HG02678 (cell line): ENCODE results near the gene PSMC3.

ENCODE experiments used
- ATAC-seq: cut with Tn5 transposase; IDR thresholded peaks from one replicate; pipeline ENCODE4 v1.9.1; 2021; ENCODE audit warnings: mild to moderate bottlenecking, moderate library complexity; ENCODE audit not compliant: unreplicated experiment

Gene PSMC3

GRCh38 chr11:47395223-47396048 lies 30.8 kb downstream of the PSMC3 start:
- peak; percentile 1 for ATAC-seq

GRCh38 chr11:47394322-47395222 lies 31.7 kb downstream of the PSMC3 start:
- ATAC-seq: peak; percentile 70

- no peak for ATAC-seq
These were observed 32.3 kb downstream of the PSMC3 start for GRCh38 chr11:47394050-47394321.

- no peak for ATAC-seq
These were observed 32.8 kb downstream of the PSMC3 start for GRCh38 chr11:47393163-47394049.

- no peak for ATAC-seq
These were observed 33.6 kb downstream of the PSMC3 start for GRCh38 chr11:47392546-47393162.

GRCh38 chr11:47391711-47392432 lies 34.4 kb downstream of the PSMC3 start:
- ATAC-seq: no peak

GRCh38 chr11:47391077-47391583 lies 35.1 kb downstream of the PSMC3 start:
- ATAC-seq: no peak

- ATAC-seq: no peak
These were observed 35.8 kb downstream of the PSMC3 start for GRCh38 chr11:47390422-47390760.

- no peak for ATAC-seq
These were observed 36.4 kb downstream of the PSMC3 start for GRCh38 chr11:47389577-47390421.

- ATAC-seq: no peak
These were observed 37.3 kb downstream of the PSMC3 start for GRCh38 chr11:47388697-47389576.

GRCh38 chr11:47387944-47388696 lies 38.1 kb downstream of the PSMC3 start:
- ATAC-seq: no peak

- ATAC-seq: no peak
These were observed 41.7 kb downstream of the PSMC3 start for GRCh38 chr11:47384498-47384897.

GRCh38 chr11:47383071-47383470 lies 43.2 kb downstream of the PSMC3 start:
- no peak for ATAC-seq

GRCh38 chr11:47380078-47380477 lies 46.2 kb downstream of the PSMC3 start:
- no peak for ATAC-seq

GRCh38 chr11:47379317-47379716 lies 46.9 kb downstream of the PSMC3 start:
- ATAC-seq: no peak

- ATAC-seq: no peak
These were observed 47.4 kb downstream of the PSMC3 start for GRCh38 chr11:47378836-47379170.

- ATAC-seq: peak; percentile 80
These were observed 48.0 kb downstream of the PSMC3 start, which contains the start of gene SPI1 for GRCh38 chr11:47378010-47378835. SPI1 (minus strand) TSS chr11:47378547; CDS start chr11:47378353, 194 bp downstream.
